Ovary (tissue), 9 donors: ENCODE data around the gene CYYR1. TPM values are rescaled to one million over a fixed set of nuclear protein-coding genes. Genes with fewer than 3 reads are reported as not detected.

Source experiments
- DNase-seq, 5 donors: peaks; one replicate each; pipeline ENCODE4 v3.0.0-alpha.2; 2019 to 2020
- H3K27ac ChIP-seq, 2 donors: fragments of 200-600 bp; one replicate each; pipeline versions ENCODE4 v1.5.1 to v1.8.0; 2019 to 2022
- H3K27me3 ChIP-seq: fragments of 200-600 bp; one replicate; pipeline ENCODE4 v1.8.0; 2022
- H3K36me3 ChIP-seq: fragments of 200-600 bp; sonication (generic); one replicate; pipeline ENCODE4 v1.5.1; 2019
- H3K4me1 ChIP-seq: one replicate; pipeline ENCODE4 v1.8.1; 2013; ENCODE audit warnings: mild to moderate bottlenecking, moderate library complexity; ENCODE audit not compliant: insufficient read depth
- H3K4me3 ChIP-seq: fragments of 200-600 bp; sonication (generic); one replicate; pipeline ENCODE4 v1.5.1; 2017
- H3K9me3 ChIP-seq, 2 donors: fragments of 200-600 bp in 1 of 2; sonication (generic) in 1 of 2; one replicate each; pipeline versions ENCODE4 v1.5.1 to v1.8.1; 2013 to 2019; ENCODE audit warnings: mild to moderate bottlenecking in 1 of 2, moderate library complexity in 1 of 2
- EP300 ChIP-seq: sonication (generic); formaldehyde crosslinking; IDR thresholded peaks from one replicate; pipeline ENCODE4 v1.6.1; 2017; ENCODE audit warnings: antibody characterized with exemption
- POLR2A ChIP-seq: fragments of 450-650 bp; IDR thresholded peaks from one replicate; pipeline ENCODE4 v1.6.1; 2017; ENCODE audit warnings: antibody characterized with exemption, mild to moderate bottlenecking, moderate library complexity
- WGBS, 3 donors: extraction: QIAGEN DNeasy Blood & Tissue Kit in 1 of 3; methylation state at CpG; one replicate each; pipeline versions ENCODE4 v1.1.5 to v1.1.7; 2013 to 2017; 5-methylcytosine and 5-hydroxymethylcytosine counted together
- intact Hi-C, 4 donors: fragments of 100-400 bp; cut with DNase I; formaldehyde crosslinking; loops; one replicate each; pipeline versions ENCODE4 v1.11.0 to v1.15.1; 2022 to 2023
- polyA plus RNA-seq, 2 donors: library from polyadenylated mRNA; stranded (reverse); fragments of 200-250 nt in 1 of 2; fragments of 350-450 nt in 1 of 2; fragmentation: Illumina TruSeq in 1 of 2; extraction: RNeasy Lipid Tissue Mini Kit (QIAGEN cat#74804) in 1 of 2; gene quantifications; one replicate each; pipeline ENCODE4 v1.2.3, GENCODE V29; 2013 to 2014
- total RNA-seq, 7 donors: library from RNA; depleted of rRNA in 2 of 7; stranded (reverse); fragments of >200 nt in 2 of 7; fragmentation: NEBNext Ultra II Directional in 3 of 7; extraction: Animal tissue kit (Norgen Biotek cat#: 25700) in 3 of 7; gene quantifications; one replicate each; pipeline versions ENCODE4 v1.1.0 to v1.2.4, GENCODE V29; 2016 to 2023
- TF ChIP-seq, protein P1 (sequence below), 3 donors: fragments of 450-650 bp in 2 of 3; fragments of 200-600 bp in 1 of 3; IDR thresholded peaks; one replicate each; pipeline versions ENCODE4 v1.5.1 to v1.8.0; 2016 to 2022; ENCODE audit warnings: antibody characterized with exemption in 3 of 3, mild to moderate bottlenecking in 1 of 3
- donor health status: DM: no; HTN: no; CAD: no; lungs with moderate emphysema.
- donor health status: DM: no; HTN: no; CAD: no.
- donor health status: Bipolar disorder and iron deficiency.
- donor health status: DM: yes; HTN: yes; CAD: no.
- donor health status: DM: no; HTN: no; CAD: no.
- donor health status: DM: yes; HTN: yes; CAD: no.

The CYYR1 gene
- total and polyA plus RNA-seq, 9 donors: 2.4 to 23.4 (median 8.3) TPM

DNA sequence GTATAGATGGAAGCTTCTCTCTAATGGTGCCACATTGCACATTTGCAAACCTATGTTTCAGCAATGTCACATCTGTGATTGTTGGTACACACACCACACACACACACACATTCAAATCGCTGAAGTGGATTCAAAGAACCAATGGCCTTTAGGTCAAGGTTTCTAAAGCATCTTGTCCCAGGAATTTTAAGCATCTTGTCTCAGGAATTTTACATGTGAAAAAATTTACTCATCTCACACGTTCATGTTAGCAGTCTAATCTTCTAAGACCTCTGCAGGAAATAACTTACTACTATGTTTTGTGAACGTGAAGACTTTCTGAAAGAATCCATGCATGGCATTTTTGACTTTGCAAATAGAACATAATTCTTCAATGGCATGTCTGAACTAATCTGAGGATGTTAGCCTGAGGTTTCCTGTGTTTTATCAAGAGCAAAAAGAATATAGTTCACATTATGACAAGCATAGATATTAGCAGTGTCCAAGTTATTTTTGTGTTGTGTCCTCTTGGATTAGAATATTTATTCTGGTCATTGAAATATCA is 125.1 kb downstream of the CYYR1 start:
- intact Hi-C loops: no loop called here
- H3K9me3 ChIP-seq: no peaks in the 10 kb centered on the region
- no peak overlapping the region for H3K4me3 ChIP-seq
- 9 to 20% (median 11%) methylated on average over 3 of the region's 3 CpGs for WGBS, 3 donors
- H3K36me3 ChIP-seq: no peaks in the 10 kb centered on the region
- no peak overlapping the region for H3K27ac ChIP-seq
- no peaks in the 10 kb centered on the region for H3K4me1 ChIP-seq
- TF ChIP-seq EP300 (no peak), POLR2A (no peak)
- TF ChIP-seq, protein P1, sequence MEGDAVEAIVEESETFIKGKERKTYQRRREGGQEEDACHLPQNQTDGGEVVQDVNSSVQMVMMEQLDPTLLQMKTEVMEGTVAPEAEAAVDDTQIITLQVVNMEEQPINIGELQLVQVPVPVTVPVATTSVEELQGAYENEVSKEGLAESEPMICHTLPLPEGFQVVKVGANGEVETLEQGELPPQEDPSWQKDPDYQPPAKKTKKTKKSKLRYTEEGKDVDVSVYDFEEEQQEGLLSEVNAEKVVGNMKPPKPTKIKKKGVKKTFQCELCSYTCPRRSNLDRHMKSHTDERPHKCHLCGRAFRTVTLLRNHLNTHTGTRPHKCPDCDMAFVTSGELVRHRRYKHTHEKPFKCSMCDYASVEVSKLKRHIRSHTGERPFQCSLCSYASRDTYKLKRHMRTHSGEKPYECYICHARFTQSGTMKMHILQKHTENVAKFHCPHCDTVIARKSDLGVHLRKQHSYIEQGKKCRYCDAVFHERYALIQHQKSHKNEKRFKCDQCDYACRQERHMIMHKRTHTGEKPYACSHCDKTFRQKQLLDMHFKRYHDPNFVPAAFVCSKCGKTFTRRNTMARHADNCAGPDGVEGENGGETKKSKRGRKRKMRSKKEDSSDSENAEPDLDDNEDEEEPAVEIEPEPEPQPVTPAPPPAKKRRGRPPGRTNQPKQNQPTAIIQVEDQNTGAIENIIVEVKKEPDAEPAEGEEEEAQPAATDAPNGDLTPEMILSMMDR (IDR thresholded peaks at IDR 0.05): no peak
- DNase-seq: no peak
- H3K27me3 ChIP-seq: no peaks in the 10 kb centered on the region

DNA sequence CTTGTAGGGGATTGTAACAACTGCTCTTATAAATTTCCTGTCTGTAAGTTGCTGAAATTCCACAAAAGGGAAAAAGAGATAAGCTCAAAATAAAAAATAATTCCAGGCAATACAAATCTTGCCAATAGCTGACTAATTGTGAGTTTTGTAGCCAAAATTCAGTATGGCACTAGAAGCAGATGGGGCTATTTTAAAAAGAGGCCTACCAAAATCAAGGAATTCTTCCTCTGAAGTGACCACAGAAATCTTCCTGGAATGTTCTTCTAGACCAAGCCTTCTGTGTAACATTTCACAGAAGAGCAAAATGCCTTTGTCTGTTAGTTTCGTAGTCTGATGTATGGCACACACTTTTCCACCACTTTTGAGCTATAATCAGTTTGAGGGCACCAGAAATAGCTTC is 127.6 kb downstream of the CYYR1 start:
- no peaks in the 10 kb centered on the region for H3K27me3 ChIP-seq
- DNase-seq: no peak
- no peak overlapping the region for H3K4me3 ChIP-seq
- TF ChIP-seq EP300 (no peak), POLR2A (no peak)
- TF ChIP-seq, protein P1 (IDR thresholded peaks at IDR 0.05): no peak
- intact Hi-C loops: no loop called here
- no peaks in the 10 kb centered on the region for H3K4me1 ChIP-seq
- no peak overlapping the region for H3K27ac ChIP-seq
- WGBS, 3 donors: 34 to 53% (median 48%) methylated on average over 1 of the region's 1 CpG
- no peaks in the 10 kb centered on the region for H3K36me3 ChIP-seq
- no peaks in the 10 kb centered on the region for H3K9me3 ChIP-seq

DNA sequence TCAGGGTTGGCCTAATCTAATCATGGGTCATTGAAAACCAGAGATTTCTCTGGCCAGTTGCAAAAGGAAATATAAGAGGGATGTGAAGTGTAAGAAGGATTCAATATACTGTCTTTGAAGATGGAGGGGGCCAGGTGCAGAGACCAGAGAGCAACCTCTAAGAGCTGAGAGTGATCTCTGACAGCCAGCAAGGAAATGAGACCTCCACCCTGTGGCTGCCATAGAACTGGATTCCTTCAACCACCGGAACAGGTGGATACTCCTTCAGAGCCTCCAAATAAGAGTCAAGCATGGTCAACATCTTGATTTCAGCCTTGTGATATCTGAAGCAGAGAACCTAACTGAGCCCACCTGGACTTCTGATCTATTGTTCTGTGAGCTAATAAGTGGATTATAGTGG is 128.4 kb downstream of the CYYR1 start:
- H3K4me1 ChIP-seq: no peaks in the 10 kb centered on the region
- no peaks in the 10 kb centered on the region for H3K36me3 ChIP-seq
- intact Hi-C loops: no loop called here
- DNase-seq: no peak
- TF ChIP-seq, protein P1 (IDR thresholded peaks at IDR 0.05): no peak
- TF ChIP-seq EP300 (no peak), POLR2A (no peak)
- H3K27ac ChIP-seq: no peak overlapping the region
- no peaks in the 10 kb centered on the region for H3K27me3 ChIP-seq
- no peaks in the 10 kb centered on the region for H3K9me3 ChIP-seq
- WGBS, 3 donors: 96 to 100% (median 100%) methylated on average over 1 of the region's 1 CpG
- no peak overlapping the region for H3K4me3 ChIP-seq

DNA sequence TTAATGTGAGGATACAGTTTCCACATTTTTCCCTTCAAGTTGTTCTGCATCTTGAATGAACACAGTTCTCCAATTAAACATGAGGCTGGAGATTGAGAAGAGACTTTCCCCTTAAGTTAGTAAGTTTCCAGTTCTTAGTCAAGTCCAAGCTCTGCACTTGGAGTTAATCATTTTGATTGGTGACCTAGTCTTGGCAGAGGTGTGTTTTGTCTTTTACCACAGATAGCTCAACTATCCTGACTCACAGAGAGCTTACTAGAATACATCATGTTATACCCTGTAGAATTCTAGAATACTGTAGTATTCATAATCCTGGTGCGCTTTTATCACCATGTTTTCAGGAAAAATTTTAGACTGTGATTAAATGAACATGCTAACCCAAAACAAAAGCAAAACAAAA is 129.2 kb downstream of the CYYR1 start:
- TF ChIP-seq POLR2A: no peak
- TF ChIP-seq, protein P1 (IDR thresholded peaks at IDR 0.05): no peak
- no peak for TF ChIP-seq EP300
- Histone ChIP-seq H3K36me3 (no peaks in the 10 kb centered on the region), H3K4me3 (no peak overlapping the region), H3K27me3 (no peaks in the 10 kb centered on the region), H3K9me3 (no peaks in the 10 kb centered on the region), H3K4me1 (no peaks in the 10 kb centered on the region), H3K27ac (no peak overlapping the region)
- intact Hi-C loops: no loop called here
- DNase-seq: no peak
- 85 to 93% (median 89%) methylated on average over 1 of the region's 1 CpG for WGBS, 3 donors
